SH-SY5Y (cell line): Measurements from ENCODE around the gene DPY30.

Experiments
- GATA2 ChIP-seq: IDR thresholded peaks from 2 replicates; pipeline ENCODE4 v1.6.1; 2011; ENCODE audit warnings: mild to moderate bottlenecking, low read depth, low read length
- GATA3 ChIP-seq: IDR thresholded peaks from 2 replicates; pipeline ENCODE4 v1.6.1; 2011; ENCODE audit warnings: low read depth, mild to moderate bottlenecking, low read length, moderate library complexity

DPY30 gene

DNA sequence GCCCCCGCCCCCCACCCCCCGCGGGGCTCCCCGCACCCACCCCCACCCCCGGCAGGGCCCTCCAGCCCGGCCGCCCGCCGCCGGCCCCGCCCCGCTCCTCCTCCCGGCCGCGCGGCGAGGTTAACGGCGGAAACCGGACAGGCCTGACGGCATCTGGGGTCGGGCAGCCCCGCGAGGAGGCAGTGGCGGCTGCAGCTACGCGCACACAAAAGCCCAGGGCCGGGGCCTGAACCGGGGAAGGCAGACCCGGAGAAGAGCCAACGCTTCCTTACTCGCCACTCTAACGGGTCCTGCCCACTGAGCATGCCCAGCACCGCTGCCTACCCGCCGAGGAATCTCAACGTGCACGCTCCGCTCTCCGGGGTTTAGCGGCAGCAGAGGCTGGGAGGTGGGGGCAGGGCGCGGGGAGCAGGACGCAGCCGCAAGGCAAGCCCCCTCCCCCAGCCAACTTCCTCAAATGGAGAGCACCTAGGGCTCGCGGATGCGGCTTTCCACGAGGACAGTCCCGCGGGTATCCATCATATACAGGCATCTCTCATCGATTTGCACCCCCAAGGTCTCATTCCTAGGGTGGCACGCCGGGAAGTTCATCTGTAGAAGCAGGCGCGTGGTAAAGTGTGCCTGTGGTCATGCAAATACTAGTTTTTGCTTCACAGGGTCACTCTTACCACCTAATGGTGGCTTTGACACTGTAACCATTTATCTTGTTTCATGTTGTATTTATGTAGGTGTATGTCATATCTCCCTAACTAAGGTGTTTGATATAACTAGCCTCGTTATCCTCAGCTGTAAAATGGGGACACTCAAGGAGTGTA lies 28.7 kb downstream of the DPY30 start, which contains the start of gene MEMO1:
MEMO1 (minus strand) TSS at position 339 of the 815 bp plus-strand sequence. CDS start 761 bp downstream, outside the sequence.
- TF ChIP-seq GATA3 (no peak), GATA2 (no peak; the same call in 1 of the 2 replicates)

DNA sequence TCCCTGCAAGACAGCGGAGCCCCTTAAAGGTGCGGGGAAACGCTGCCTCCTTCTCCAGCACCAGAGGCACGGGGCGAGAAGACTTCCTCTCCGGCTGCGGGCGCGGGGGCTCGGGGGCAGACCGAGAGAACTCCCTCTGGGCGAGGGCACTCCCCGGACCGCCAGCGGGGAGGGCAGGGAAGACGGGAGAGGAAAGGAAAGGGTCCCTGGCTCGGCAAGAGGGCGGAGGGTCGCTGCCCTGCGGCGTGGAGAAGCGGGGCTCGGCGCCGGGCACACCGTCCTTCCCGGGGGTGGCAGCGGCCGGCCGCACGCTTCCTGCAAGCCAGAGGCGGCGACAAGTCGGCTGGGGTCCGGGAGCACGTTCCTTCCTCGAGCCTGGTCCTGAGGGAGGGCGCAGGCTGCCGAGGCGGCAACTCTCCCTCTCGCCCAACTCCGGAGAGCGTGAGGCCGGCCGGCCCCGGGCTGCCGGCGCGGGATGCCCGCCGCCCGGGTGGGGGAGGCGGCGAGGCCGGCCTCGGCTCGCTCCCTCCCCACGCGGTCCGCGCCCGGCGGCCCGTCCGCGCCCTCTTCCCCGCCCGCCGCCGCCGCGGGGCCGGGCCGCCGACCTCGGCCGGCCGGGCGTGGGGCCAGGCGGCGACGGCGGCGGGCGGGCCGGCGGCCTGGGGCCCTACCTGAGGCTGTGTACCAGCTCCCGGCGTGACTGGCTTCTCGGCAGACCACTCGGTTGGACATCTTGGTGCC lies 29.9 kb downstream of the DPY30 start:
- TF ChIP-seq GATA2 (no peak), GATA3 (no peak)

DNA sequence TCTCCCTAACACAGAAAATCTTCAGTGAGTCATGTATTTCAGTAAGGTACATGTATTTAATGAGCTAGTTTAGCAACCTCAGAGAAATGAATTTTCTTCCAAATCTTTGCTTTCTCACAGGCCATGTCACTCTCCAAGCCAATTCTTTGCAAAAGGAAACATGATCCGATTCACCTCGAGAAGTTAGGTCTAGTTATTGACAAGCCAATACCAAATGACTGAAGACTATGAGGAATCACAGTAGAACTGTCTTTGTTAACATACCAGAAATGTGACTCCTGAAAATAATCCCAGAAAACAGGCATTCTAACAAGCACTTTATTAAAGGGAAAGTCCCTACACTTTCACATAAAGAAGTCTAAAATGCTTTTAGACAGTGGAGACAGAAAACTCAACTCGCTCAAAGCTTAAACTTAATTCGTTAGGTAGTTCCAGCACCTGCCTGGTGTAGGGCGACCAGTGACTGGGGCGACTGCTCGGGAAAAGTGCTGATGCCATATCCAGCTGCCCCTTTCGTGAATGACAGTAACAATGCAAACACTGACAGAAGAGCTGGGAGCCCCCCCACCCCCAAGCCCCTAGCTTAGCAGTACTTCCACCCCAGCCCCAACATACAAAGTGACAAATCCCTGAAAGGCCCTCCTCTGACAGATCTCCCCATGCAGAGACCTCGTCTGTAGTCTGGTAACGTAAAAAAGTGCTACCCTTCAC lies 30.6 kb downstream of the DPY30 start:
- TF ChIP-seq GATA2 (no peak), GATA3 (no peak)

DNA sequence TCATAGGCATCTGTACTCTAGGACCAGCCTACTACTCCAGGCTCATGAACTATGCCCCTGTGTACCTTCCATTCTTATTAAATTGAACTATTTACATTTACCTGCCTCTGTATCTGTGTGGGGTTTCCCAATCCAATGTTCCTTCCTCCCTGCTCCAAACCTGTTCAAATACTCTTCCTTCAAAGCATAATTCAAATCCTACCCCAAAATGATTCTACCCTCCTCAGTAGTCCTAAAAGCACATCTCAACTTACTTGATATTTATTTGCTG lies 32.5 kb downstream of the DPY30 start:
- TF ChIP-seq GATA2 = no peak
- TF ChIP-seq GATA3 = no peak

DNA sequence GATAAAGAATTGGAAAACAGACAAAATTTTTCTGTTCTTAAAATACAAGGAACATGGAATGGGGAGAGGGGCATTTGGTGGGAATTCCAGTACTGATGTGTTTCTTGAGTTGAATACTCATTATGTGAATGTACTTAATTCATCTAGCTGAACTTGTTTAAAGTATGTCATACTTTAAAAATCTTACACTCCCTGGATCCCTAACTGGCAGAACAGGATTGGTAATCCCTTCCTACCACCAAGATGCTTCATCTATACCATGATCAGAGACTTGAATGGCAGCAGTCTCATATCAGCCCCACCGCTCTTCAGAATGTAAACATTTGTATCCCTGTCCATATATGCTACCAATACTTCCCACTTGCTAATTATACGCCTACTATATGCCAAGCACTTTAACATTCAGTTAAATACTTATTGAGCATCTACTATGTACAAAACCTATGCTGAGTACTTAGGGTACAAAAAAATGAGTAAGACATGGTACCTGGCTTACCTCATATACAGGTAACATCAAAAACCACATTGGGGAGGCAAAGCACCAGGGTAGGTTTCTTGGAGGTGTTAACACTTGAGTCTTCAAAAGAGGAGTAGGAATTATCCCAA lies 34.1 kb downstream of the DPY30 start:
- no peak for TF ChIP-seq GATA3
- no peak for TF ChIP-seq GATA2

DNA sequence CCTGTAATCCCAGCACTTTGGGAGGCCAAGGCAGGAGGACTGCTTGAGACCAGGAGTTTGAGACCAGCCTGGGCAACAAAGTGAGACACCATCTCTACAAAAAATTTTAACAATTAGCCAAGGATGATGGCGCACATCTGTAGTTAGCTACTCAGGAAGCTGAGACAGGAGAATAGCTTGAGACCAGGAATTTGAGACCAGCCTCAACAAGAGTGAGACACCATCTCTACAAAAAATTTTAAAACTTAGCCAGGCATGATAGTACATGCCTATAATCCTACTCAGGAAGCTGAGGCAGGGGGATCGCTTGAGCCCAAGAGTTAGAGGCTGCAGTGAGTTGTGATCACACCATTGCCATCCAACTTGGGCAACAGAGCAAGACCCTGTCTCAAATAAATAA lies 35.8 kb downstream of the DPY30 start:
- TF ChIP-seq GATA2 = no peak
- TF ChIP-seq GATA3 = no peak

DNA sequence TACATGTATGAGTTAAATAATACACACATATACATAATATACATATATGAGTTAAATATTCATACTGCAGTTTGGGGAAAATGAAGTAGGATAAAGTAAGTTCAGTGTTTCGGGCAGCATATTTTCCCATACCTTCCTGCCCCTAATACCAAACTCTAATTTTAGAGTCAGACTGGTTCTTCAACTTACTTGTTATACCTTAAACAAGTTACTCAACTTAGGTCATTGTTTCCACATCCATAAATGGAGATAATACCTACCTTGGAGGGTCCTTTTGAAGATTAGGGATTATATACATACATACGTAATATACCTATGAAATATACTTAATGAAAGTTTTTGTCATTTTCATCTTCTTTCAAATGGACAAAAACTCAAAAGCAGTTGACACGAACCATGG lies 37.2 kb downstream of the DPY30 start:
- TF ChIP-seq GATA2 (no peak), GATA3 (no peak)

DNA sequence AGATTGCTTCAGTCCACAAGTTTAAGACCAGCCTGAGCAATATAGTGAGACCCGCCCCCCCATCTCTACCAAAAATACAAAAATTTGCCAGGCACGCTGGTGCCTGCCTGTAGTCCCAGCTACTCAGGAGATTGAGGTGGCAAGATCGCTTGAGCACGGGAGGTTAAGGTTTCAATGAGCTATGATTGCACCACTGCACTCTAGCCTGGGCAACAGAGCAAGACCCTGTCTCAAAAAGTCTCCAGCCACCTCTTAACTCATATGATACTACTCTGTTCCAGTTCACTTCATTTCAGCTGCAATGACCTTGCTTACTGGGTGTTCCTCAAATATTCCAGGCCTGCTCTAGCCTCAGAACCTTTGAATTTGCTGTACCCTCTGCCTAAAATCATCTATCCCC lies 40.2 kb downstream of the DPY30 start:
- TF ChIP-seq GATA2 = no peak

DNA sequence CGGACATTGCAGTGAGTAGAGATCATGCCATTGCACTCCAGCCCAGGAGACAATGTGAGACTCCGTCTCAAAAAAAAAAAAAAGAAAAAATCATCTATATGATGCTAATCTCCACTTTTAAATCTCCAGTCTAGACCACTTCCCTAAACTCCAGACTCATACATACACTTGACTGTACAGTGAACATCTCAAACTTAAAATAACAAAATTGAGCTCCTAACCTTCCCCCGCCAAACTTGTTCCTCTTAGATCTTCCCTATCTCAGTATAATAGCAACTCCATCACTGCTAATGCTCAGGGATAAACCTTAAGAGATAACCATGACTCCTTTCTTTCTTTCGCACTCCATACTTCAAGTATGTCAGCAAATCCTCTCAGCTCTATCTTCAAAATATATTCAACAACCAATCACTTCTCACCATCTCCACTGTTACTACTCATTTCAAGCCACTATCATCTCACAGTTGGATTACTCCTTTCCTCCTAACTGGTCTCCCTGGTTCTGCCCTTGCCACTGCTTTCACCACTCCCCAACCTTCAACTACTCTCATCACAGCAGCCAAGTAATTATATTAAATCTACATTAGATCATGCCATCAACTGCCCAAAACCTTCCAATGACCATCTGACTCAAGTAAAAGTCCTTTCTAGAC lies 40.7 kb downstream of the DPY30 start:
- TF ChIP-seq GATA2 (no peak), GATA3 (no peak)

DNA sequence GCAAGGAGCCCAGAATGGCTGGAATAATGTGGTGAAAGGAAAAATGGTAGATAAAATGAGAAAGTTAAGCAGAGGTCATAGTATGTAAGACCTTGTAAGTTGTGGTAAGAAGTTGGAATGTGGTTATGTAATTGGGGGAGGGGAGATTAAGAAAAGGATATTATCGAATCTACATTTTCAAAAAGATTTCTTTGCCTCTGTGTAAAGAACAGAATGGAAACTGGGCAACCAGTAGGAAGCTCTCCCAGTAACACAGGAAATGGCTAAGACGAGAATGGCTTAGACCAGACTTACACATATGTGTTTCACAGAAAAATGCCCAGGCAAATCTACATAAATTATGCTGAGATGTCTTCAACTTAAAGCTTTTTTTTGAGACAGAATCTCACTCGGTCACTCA lies 42.0 kb downstream of the DPY30 start:
- TF ChIP-seq GATA2 = no peak
- TF ChIP-seq GATA3 = no peak

DNA sequence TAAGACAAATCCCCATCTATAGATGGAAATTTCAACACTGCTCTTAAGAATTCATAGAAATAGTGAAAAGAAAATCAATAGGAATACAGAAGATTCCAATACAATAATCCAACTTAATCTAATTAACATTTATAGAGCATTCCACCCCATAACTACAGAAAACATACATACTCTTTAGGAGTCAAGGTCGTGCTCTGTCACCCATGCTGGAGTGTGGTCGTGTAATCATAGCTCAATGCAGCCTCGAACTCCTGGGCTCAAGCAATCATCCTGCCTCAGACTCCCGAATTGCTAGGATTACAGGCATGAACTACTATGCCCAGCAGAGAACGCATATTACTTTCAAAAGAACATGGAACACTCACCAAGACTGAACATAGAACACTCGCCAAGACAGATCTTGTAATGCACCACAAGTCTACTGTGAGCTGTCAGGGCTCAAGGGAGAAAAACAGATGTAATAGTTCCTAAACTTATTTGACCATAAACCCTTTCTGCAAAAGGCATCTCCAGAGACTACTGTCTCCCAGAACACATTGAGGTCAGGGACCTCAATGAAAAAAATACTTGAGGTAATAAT lies 42.9 kb downstream of the DPY30 start:
- no peak for TF ChIP-seq GATA2
- no peak for TF ChIP-seq GATA3

DNA sequence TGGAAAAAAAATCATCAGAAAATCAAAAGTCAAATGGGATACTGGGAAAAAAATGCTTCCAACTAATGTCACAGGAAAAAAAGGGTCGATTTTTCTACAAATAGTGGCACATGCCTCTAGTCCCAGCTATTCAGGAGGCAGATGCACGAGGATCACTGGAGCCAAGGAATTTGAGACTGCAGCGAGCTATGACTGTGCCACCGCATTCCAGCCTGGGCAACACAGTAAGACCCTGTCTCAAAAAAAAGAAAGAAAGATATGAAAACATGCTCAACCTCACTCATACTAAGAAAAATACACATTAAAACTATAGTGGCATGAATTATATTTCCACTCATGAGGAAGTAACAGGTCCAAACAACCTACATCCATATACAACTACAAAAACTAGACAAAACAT lies 46.7 kb downstream of the DPY30 start:
- TF ChIP-seq GATA2 (no peak), GATA3 (no peak)

DNA sequence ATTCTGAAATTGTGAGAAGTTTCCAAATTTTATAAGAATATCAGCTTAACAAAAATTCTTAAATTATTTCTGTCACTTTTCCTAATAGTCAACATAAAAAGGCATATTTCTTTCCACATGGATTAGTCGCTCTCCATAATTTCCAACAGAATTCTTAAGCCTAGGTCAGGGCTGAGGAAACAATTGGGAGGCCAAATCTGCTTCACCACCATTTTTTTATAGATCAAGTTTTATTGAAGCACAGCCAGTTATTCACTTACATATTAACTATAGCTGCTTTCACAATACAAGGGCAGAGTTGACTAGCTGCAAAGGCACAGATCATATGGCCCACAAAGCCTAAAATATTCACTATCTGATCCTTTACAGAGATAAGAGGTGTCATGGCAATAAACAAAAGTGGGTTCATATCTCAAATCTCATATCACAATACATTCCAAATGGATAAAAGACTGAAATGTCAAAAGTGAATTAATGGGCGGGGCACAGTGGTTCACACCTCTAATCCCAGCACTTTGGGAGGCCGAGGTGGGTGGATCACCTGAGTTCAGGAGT lies 47.5 kb downstream of the DPY30 start:
- 0 out of 2 replicates have a peak, but pooled peaks have one; percentile 22 for TF ChIP-seq GATA3
- peak; percentile 27; the same call in 1 of the 2 replicates for TF ChIP-seq GATA2

DNA sequence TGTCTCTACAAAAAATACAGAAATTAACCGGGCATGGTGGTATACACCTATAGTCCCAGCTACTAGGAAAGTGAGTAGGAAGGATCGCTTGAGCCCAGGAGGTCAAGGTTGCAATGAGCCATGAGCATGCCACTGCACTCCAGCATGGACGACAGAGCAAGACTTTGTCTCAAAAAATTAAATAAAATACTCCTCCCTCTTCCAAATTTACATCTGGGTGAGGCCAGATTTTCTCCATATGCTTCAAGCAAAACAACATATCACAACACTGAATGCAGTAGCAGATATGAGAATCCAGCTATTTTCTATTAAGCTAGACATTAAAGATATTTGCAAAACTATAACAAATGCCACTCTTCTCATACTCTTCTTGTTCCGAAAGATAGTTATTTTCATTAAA lies 49.7 kb downstream of the DPY30 start:
- TF ChIP-seq GATA2 = no peak
- TF ChIP-seq GATA3 = no peak
